ENCODE measurements around the gene SLC38A11.

GRCh38 chr2:164954954-164955701 is at the start of gene SLC38A11:
- TF ChIP-seq CTCF (optimal IDR thresholded peaks at IDR 0.05 in 1 of 3, IDR thresholded peaks at IDR 0.05 in 1 of 3, conservative IDR thresholded peaks at IDR 0.05 in 1 of 3; ENCODE audit: extremely low read depth in 1 of 3, insufficient read depth in 2 of 3, low read length in 3 of 3) (no peak), EZH2 (IDR thresholded peaks at IDR 0.05; ENCODE audit: low read length) (no peak)

Measured in keratinocyte (primary cell).